Kidney tubule cell (primary cell): ENCODE results near the gene HOXB6.

Experiments used
- DNase-seq: peaks from one replicate; pipeline ENCODE4 v3.0.0-alpha.2; 2018; ENCODE audit warnings: low spot score

The HOXB6 gene

GRCh38 chr17:48579471-48579759 is 25.4 kb downstream of the HOXB6 start:
- no peak for DNase-seq

- DNase-seq, result no peak
Measured at GRCh38 chr17:48578616-48579470, 25.9 kb downstream of the HOXB6 start.

DNA sequence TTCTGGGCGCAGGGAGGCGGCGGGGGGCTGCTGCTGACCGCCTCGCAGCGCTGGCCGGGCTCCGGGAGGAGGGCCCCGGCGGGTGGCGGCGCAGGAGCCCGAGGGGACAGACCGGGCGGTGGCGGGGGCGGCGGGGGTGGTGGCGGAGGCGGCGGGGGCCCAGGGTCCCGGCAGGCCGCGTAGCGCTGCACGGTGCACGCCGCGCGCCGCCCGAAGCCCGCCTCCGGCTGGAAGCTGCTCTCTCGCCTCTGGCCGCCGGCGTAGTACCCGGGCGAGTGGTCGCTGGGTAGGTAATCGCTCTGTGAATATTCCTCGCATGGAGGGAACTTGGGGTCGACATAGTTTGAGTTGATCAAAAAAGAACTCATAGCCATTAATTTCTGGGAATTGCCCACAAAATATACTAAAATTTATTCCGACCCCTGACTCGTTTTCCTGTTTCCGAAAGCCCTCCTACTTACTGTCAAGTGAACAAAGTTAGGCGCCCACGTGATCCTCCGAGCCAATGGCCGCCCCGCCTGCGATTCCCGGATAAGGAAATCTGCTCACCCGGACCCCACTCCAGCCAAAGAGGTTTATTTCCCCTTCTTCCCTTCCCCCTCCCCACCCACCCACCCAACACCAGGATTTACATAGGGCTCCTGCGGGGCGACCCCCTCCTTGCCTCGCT is 26.7 kb downstream of the HOXB6 start, which contains the start of gene HOXB4:
TSS of gene HOXB4 (minus strand) at position 405 of the 670 bp plus-strand sequence. CDS start at position 374, 31 bp downstream.
- DNase-seq, result peak; percentile 82

DNA sequence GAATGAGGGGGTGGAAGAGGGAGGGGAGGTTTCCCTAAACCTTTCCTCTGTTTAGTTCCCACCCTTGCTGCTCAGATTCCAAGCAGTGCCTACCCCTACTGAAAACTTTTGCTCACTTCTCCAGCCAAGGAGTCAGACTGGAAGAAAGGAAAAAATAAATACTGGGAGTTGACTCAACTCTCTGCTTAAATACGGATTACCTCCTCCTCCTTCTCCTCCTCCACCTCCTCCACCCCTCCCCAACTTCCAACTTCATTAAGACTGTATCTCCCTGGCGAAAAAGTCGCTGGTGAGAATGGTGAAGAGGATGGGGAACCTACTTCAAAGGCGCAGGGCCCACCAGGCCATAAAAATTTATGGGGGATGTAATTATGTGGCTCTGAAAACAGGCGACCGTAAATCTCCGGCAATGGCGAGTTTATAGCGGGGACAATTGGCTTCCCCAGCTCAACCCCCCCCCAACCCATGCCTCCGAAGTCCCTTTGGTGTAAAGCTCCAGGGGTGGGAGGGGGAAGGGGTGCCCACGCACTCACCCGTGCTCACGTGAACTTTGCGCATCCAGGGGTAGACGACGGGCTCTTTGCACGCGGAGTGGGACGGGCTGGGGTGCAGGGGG is 27.3 kb downstream of the HOXB6 start:
- no peak for DNase-seq

DNA sequence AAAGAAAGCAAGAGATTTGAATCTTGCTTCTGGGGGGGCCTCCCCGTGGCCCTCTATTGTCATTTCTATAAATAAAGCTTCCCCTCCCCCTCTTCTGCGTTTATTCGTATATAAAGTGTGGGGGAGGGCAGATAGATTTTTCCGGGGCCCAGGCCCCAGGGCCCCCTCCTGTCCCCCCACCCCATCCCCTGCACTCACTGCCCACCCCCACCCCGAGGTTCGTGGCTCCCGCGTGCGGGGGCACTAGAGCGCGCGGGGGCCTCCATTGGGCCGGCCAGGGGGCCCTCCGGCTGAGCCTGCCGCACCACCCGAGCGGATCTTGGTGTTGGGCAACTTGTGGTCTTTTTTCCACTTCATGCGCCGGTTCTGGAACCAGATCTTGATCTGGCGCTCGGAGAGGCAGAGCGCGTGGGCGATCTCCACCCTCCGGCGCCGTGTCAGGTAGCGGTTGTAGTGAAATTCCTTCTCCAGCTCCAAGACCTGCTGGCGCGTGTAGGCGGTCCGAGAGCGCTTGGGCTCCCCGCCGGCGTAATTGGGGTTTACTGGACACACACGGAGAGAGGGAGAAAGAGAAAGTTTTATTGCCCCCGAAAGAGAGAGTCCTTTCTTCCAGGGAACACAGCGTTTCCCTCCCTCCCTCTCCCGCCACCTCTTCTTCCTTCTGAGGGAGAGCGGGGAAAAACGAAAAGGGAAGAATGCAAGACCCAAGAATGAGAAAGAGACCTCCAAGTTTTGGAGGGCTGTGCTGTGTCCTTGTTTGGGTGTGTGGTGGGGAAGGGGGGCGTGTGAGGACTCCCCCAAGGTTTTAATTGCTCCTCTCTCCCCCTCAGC is 28.1 kb downstream of the HOXB6 start:
- peak; percentile 64 for DNase-seq

- no peak for DNase-seq
Measured at GRCh38 chr17:48575673-48576478, 28.9 kb downstream of the HOXB6 start.

GRCh38 chr17:48575066-48575582 is 29.7 kb downstream of the HOXB6 start:
- no peak for DNase-seq

DNA sequence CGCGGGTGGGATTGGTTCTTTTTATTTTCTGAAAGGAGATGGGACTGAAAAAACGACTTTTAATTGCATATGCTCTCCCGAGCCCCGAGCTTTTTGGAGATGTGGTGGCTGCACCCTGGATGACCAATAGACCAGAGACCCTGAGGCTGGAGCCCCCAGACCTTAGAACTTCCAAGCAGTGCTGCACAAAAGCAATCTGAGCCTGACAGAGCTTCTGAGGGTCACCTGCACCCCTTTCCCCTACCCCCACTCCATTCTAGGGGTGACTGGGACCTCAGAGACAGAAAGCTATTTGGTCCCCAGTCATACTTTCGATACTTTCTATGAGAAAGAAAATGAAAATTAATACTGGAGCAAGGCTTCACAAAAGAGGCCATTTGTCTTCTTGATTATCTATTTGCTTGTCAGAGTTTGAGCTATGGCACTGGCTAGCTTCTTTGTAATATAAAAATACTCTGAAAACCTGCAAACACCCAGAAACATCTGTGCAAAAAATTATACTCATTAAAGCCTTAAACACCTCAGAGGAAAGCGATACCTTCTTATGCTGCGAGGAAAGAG is 30.2 kb downstream of the HOXB6 start:
- no peak for DNase-seq

DNA sequence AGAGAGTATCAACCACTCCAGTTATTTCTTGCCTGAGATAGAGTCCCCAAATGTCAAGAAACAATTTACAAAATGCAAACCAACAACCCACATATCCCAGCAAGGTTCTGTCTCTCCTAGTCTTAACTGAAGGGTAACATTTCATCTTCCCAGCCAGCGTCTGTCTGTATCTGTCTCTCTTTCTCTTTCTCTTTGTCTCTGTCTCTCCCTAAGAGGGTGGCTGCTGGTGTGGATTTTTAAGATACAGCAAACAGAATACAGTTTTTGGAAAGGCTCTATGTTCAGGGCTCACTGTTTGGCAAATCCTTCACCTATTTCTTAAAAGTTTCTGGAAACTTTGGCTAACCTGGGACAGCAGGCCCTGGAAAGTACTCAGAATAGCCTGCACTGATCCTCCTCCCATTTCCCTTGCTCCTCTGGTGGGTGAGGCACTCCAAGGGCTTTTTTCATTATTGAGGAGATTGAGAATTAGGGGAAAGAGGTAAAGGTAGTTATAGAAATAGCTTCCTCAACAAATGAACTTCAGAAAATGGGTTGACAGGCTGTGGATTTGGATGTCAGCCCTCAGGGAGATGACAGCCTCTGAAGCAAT is 32.9 kb downstream of the HOXB6 start:
- no peak for DNase-seq

GRCh38 chr17:48571024-48571818 is 33.6 kb downstream of the HOXB6 start:
- no peak for DNase-seq

- no peak for DNase-seq
Measured at GRCh38 chr17:48570325-48571023, 34.3 kb downstream of the HOXB6 start.

- DNase-seq, result no peak
Measured at GRCh38 chr17:48569674-48570324, 35.0 kb downstream of the HOXB6 start.

- DNase-seq, result no peak
Measured at GRCh38 chr17:48569240-48569582, 35.6 kb downstream of the HOXB6 start.

- DNase-seq, result no peak
Measured at GRCh38 chr17:48568499-48569239, 36.1 kb downstream of the HOXB6 start.

DNA sequence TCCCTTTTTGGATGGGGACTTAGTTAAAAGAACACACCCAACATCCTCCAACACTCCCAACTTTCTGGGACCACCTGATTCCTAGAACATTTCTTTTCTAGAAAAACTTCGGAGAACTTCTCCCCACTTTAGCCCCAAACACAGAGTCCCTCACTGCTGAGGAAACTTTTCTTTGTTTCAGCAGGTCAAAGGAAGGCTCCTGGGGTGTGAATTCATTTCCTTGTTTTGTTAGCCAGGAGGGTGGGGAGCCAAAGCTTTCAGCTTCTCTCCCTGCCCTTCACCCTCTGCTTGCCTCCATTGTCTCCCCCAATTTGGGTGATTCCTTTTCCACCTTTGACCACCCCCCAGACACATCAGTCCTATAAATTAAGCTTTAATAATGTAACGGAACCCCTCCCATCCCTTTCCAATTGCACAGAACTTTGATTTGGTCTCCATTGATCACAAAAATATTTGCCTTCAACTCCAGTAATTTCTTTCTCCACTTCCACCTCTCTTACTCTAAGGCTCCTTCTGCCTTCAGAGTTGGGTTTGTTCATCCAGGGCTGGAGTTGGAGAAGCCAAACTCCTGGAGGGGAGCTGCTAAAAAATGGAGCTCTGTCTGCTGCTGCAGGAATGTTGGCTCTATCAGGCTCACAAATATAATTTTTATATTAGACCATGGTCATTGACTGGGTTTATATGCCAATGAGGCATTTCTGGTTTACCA is 37.0 kb downstream of the HOXB6 start:
- no peak for DNase-seq

DNA sequence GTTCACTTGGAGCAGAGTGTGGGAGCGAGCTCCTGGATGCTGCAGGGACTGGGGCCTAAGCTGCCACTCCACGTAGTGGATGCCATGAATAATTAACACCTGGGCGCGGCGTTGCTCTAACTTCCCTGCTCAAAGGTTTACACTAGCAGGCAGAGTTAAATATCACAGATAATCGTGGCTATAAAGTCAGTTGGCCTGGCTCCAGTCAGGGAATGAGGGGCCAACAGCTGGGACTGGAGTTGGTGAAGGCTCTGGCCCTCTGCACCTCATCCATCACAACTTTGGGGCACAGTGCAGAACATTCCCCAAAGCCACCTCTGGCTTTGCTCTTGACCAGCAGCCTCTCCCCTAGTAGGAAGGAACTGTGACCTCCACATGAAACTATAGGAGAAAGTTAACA is 37.6 kb downstream of the HOXB6 start:
- DNase-seq, result no peak

GRCh38 chr17:48566717-48567116 is 38.1 kb downstream of the HOXB6 start:
- DNase-seq, result no peak
